CD4-positive, alpha-beta T cell treated with Interleukin-1 beta for 1 hour (primary cell): ENCODE results near the gene MAN1A1.
"Not testable (repeated sequence)": the region's sequence is repeated elsewhere in the genome, so short reads cannot be mapped to it uniquely, and the experiment has no call there.

Experiments
- DNase-seq, 2 donors: peaks; one replicate each; pipeline ENCODE4 v3.0.0-alpha.2; 2020 to 2022

The MAN1A1 gene

GRCh38 chr6:119166024-119166784 lies 183.4 kb downstream of the MAN1A1 start:
- DNase-seq: no peak

- DNase-seq: no peak
Measured at GRCh38 chr6:119163006-119163405, 186.6 kb downstream of the MAN1A1 start.

GRCh38 chr6:119162134-119162775 lies 187.3 kb downstream of the MAN1A1 start:
- no peak for DNase-seq

GRCh38 chr6:119161438-119161837 lies 188.1 kb downstream of the MAN1A1 start:
- DNase-seq: no peak

- DNase-seq: no peak
Measured at GRCh38 chr6:119160911-119161310, 188.7 kb downstream of the MAN1A1 start.

GRCh38 chr6:119158057-119158848 lies 191.3 kb downstream of the MAN1A1 start:
- no peak for DNase-seq

GRCh38 chr6:119157506-119157815 lies 192.1 kb downstream of the MAN1A1 start:
- no peak for DNase-seq

- DNase-seq: no peak
Measured at GRCh38 chr6:119156757-119157505, 192.6 kb downstream of the MAN1A1 start.

- not testable (repeated sequence) for DNase-seq
Measured at GRCh38 chr6:119156082-119156481, 193.5 kb downstream of the MAN1A1 start.

GRCh38 chr6:119152187-119152586 lies 197.4 kb downstream of the MAN1A1 start:
- no peak for DNase-seq

GRCh38 chr6:119148825-119149525 lies 200.6 kb downstream of the MAN1A1 start:
- no peak for DNase-seq

GRCh38 chr6:119148098-119148824 lies 201.3 kb downstream of the MAN1A1 start:
- peak in 1 of 2 donors; percentile 8 for DNase-seq

- peak in 1 of 2 donors; percentile 44 for DNase-seq
Measured at GRCh38 chr6:119147101-119148053, 202.2 kb downstream of the MAN1A1 start.

GRCh38 chr6:119145111-119145510 lies 204.4 kb downstream of the MAN1A1 start:
- no peak for DNase-seq

GRCh38 chr6:119142637-119143036 lies 206.9 kb downstream of the MAN1A1 start:
- DNase-seq: no peak

GRCh38 chr6:119142041-119142440 lies 207.5 kb downstream of the MAN1A1 start:
- no peak for DNase-seq

GRCh38 chr6:119140196-119141140 lies 209.1 kb downstream of the MAN1A1 start:
- no peak for DNase-seq

- DNase-seq: no peak
Measured at GRCh38 chr6:119138906-119139541, 210.5 kb downstream of the MAN1A1 start.
